Activated CD4-positive, alpha-beta T cell treated with anti-CD3 and anti-CD28 coated beads, Interleukin-2, Interleukin-6, amounts not matched to agents 100 ng/mL and 50 ng/mL, durations not matched to agents 16 hours and 8 hours (primary cell): ENCODE data around the gene SCGB1C2.
"Not testable (repeated sequence)": the region's sequence is repeated elsewhere in the genome, so short reads cannot be mapped to it uniquely, and the experiment has no call there.

Experiments used
- DNase-seq: peaks from one replicate; pipeline ENCODE4 v3.0.0-alpha.2; 2020

SCGB1C2 gene

DNA sequence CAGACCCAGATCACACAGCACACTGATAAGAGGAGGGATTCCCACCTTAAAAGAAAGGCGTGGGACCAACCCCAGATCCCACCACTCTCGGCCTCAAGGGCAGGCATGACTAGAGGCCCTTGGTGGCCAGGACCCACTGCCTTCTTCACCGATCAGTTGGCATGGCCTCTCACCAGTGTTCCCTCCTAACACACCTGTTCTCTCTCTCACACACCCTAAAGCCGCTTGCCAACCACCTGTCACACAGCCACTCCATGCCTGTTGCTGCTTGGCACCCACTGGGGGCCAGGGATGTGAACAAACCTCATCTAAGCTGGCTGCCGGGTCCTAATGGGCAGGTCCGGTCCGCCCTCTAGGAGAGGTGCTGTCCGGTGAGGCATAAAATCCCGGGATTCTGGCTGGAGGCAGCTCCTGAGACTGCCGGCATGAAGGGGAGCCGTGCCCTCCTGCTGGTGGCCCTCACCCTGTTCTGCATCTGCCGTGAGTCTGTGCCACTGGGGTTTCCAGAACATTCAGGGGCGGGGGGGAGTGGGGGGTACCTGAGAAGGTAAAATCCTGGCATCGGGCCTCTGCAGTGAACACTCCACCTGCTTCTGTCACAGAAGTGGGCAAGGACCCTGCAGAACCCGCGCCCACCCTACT is at the start of gene SCGB1C2:
Gene SCGB1C2 (plus strand): TSS at position 404 of the 642 bp plus-strand sequence. CDS start 22 bp downstream, at position 426.
- not testable (repeated sequence) for DNase-seq

DNA sequence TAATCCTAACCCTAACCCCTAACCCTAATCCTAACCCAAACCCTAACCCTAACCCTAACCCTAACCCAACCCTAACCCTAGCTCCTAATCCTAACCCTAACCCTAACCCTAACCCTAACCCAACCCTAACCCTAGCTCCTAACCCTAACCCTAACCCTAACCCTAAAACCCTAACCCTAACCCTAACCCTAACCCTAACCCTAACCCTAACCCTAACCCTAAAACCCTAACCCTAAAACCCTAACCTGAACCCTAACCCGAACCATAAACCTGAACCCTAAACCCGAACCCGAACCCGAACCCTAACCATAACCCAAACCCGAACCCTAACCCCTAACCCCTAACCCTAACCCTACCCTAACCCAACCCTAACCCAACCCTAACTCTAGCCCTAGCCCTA is 24.3 kb upstream of the SCGB1C2 start:
- not testable (repeated sequence) for DNase-seq

- DNase-seq = peak; percentile 73
Measured at GRCh38 chr17:118339-118917, 18.9 kb upstream of the SCGB1C2 start.

- not testable (repeated sequence) for DNase-seq
Measured at GRCh38 chr17:133932-134331, 3.4 kb upstream of the SCGB1C2 start.

- peak; percentile 58 for DNase-seq
Measured at GRCh38 chr17:134332-134785, 3.0 kb upstream of the SCGB1C2 start.

- not testable (repeated sequence) for DNase-seq
Measured at GRCh38 chr17:135022-135421, 2.3 kb upstream of the SCGB1C2 start.

DNA sequence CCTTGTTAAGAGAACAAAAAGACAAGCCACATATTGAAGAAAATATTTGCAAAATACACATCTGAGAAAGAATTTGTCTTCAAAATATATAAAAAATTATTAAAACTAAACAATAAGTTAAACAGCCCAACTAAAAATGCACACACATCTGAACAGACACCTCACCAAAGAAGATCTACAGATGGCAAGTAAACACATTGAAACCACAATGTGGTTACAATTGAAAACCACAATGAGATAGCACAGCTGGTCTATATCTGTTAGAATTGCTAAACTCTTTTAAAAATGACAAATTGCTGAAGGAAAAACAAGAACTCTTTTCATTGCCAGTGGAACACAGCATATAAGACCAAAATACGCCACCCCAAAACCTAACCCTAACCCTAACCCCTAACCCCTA is 1.5 kb upstream of the SCGB1C2 start:
- DNase-seq = not testable (repeated sequence)

GRCh38 chr17:136531-136930 is 838 bp upstream of the SCGB1C2 start:
- peak; percentile 76 for DNase-seq

- DNase-seq = not testable (repeated sequence)
Measured at GRCh38 chr17:139401-140205, 2.2 kb downstream of the SCGB1C2 start.

DNA sequence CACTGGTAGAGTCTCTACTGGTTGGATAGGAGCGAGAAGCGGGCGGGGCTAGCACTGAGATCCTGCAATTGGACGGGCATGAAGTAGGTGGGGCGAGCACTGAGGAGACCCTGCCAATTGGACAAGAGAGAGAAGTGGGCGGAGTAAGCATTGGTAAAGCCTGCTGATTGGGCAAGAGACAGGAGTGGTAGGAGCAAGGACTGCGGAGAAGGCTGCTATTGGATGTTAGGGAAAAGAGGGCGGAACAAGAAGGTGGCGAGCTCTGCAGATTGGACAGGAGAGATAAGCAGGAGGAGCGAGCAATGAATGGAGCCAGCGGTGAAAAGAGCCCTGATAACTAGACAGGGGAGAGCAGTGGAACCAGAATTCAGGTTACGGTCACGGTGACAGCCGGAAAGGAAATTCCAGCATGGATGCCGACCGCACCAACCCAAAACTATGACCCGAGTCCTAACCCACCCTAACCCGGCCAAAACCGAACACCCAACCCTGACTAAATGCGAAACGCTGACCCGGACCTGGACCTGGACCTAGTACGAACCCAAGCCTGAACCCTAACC is 4.8 kb downstream of the SCGB1C2 start:
- peak; percentile 42 for DNase-seq

- DNase-seq = no peak
Measured at GRCh38 chr17:142876-143784, 5.8 kb downstream of the SCGB1C2 start.

- DNase-seq = peak; percentile 89
Measured at GRCh38 chr17:143785-144281, 6.5 kb downstream of the SCGB1C2 start.

- no peak for DNase-seq
Measured at GRCh38 chr17:144936-145670, 7.7 kb downstream of the SCGB1C2 start.

GRCh38 chr17:145671-146541 is 8.5 kb downstream of the SCGB1C2 start:
- no peak for DNase-seq

DNA sequence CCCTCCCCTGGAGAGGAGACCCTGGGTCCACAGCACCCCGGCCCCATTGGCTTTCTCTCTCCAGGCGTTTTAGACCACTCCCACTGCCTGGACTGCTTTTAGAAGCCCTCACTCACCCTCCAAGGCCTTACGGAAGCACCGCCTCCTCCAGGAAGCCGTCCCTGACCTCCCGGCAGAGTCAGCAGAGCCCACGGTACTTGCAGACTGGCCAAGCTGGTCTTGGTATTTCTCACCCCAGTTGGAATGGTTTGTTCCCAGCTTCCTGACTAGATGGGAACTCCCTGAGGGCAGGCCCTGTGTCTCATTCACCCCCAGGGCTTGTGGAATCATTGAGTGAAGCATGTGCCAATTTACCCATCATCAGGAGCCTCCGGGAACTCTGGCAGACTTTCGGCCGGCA is 9.2 kb downstream of the SCGB1C2 start:
- no peak for DNase-seq

GRCh38 chr17:146983-147761 is 9.8 kb downstream of the SCGB1C2 start:
- DNase-seq = no peak

- DNase-seq = no peak
Measured at GRCh38 chr17:147796-148740, 10.7 kb downstream of the SCGB1C2 start.

DNA sequence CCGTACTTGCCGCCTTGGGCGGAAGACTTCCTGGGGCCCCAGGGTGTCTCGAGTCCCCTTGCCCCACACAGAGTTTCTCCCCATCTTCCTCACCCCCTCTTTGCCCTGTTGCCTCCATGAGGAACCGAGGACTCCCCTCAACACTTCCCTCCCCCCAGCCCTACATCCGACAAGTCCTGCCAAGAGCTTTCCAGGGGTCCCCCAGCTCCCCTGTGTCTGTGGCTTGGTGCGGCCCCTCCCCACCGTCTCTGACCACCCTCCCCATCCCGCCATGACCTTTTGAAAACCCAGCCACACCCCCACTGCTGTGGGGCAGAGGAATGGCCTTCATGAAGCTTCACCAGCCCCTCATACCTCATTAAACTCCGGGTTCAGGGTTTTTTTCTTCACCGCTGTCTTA is 11.4 kb downstream of the SCGB1C2 start:
- no peak for DNase-seq
